Right atrium auricular region (tissue), 2 donors: ENCODE results near the gene PMPCA. TPM values are rescaled to one million over a fixed set of nuclear protein-coding genes. Genes with fewer than 3 reads are reported as not detected.

ENCODE experiments used
- DNase-seq: peaks from one replicate; pipeline ENCODE4 v3.0.0-alpha.2; 2019; ENCODE audit warnings: low spot score
- H3K27ac ChIP-seq, 2 donors: fragments of 200-600 bp; sonication (generic); 1 replicate in 1 of 2; 2 replicates in 1 of 2; pipeline ENCODE4 v1.5.1; 2016 to 2019
- H3K27me3 ChIP-seq, 2 donors: fragments of 200-600 bp; sonication (generic); one replicate each; pipeline versions ENCODE4 v1.5.1 to v1.6.0; 2017 to 2019
- H3K36me3 ChIP-seq: fragments of 200-600 bp; sonication (generic); one replicate; pipeline ENCODE4 v1.5.1; 2016
- H3K4me1 ChIP-seq, 2 donors: fragments of 200-600 bp; sonication (generic); one replicate each; pipeline versions ENCODE4 v1.5.1 to v1.6.0; 2017 to 2019
- H3K4me3 ChIP-seq, 2 donors: fragments of 200-600 bp; sonication (generic); 1 replicate in 1 of 2; 2 replicates in 1 of 2; pipeline ENCODE4 v1.5.1; 2017 to 2019; ENCODE audit warnings: mild to moderate bottlenecking in 1 of 2, moderate library complexity in 1 of 2
- H3K9me3 ChIP-seq, 2 donors: fragments of 200-600 bp; sonication (generic); one replicate each; pipeline ENCODE4 v1.5.1; 2019
- CTCF ChIP-seq, 2 donors: fragments of 200-600 bp; sonication (generic); IDR thresholded peaks; one replicate each; pipeline ENCODE4 v1.5.1; 2019; ENCODE audit warnings: antibody characterized with exemption in 2 of 2
- total RNA-seq, 2 donors: library from RNA; depleted of rRNA; stranded (reverse); fragments of >200 nt; gene quantifications; one replicate each; pipeline ENCODE4 v1.1.0, GENCODE V29; 2016

Gene PMPCA
- total RNA-seq, 2 donors from 2014 or later: 40.8 to 47.4 TPM

GRCh38 chr9:136443687-136444086 lies 33.2 kb downstream of the PMPCA start:
- H3K27me3 ChIP-seq: no peaks in the 10 kb centered on the region
- TF ChIP-seq CTCF (IDR thresholded peaks at IDR 0.05): no peak
- H3K36me3 ChIP-seq: peaks cover 79% of the 10 kb centered on the region
- no peaks in the 10 kb centered on the region for H3K9me3 ChIP-seq
- H3K4me3 ChIP-seq: no peak overlapping the region
- peaks cover 0 to 12% of the 10 kb centered on the region in 2 donors for H3K4me1 ChIP-seq
- DNase-seq: no peak
- no peak overlapping the region for H3K27ac ChIP-seq

- no peak for DNase-seq
These were observed 33.6 kb downstream of the PMPCA start for GRCh38 chr9:136444102-136444501.

GRCh38 chr9:136445799-136446198 lies 35.3 kb downstream of the PMPCA start:
- H3K4me3 ChIP-seq: no peak overlapping the region
- H3K9me3 ChIP-seq: no peaks in the 10 kb centered on the region
- DNase-seq: no peak
- no peak for TF ChIP-seq CTCF (IDR thresholded peaks at IDR 0.05)
- H3K27ac ChIP-seq: no peak overlapping the region
- H3K27me3 ChIP-seq: no peaks in the 10 kb centered on the region
- no peaks in the 10 kb centered on the region for H3K4me1 ChIP-seq
- peaks cover 98% of the 10 kb centered on the region for H3K36me3 ChIP-seq

More at GRCh38 chr9:136444102-136444501, 33.6 kb downstream of the PMPCA start:
- Histone ChIP-seq H3K9me3 (no peaks in the 10 kb centered on the region), H3K4me1 (peaks cover 0 to 9% of the 10 kb centered on the region in 2 donors), H3K36me3 (peaks cover 83% of the 10 kb centered on the region), H3K4me3 (no peak overlapping the region), H3K27ac (no peak overlapping the region), H3K27me3 (no peaks in the 10 kb centered on the region)
- no peak for TF ChIP-seq CTCF (IDR thresholded peaks at IDR 0.05)

- Histone ChIP-seq H3K27ac (no peak overlapping the region), H3K27me3 (no peaks in the 10 kb centered on the region), H3K4me3 (no peak overlapping the region), H3K36me3 (peaks cover 93% of the 10 kb centered on the region), H3K9me3 (no peaks in the 10 kb centered on the region), H3K4me1 (no peaks in the 10 kb centered on the region)
- no peak for DNase-seq
- TF ChIP-seq CTCF (IDR thresholded peaks at IDR 0.05): no peak
These were observed 36.8 kb downstream of the PMPCA start for GRCh38 chr9:136447173-136447778.

- no peak overlapping the region for H3K4me3 ChIP-seq
These were observed 38.2 kb downstream of the PMPCA start for GRCh38 chr9:136448655-136449054.

More at GRCh38 chr9:136448655-136449054, 38.2 kb downstream of the PMPCA start:
- no peaks in the 10 kb centered on the region for H3K9me3 ChIP-seq
- no peak overlapping the region for H3K27ac ChIP-seq
- no peak for DNase-seq
- no peak for TF ChIP-seq CTCF (IDR thresholded peaks at IDR 0.05)
- peaks cover 85% of the 10 kb centered on the region for H3K36me3 ChIP-seq
- no peaks in the 10 kb centered on the region for H3K4me1 ChIP-seq
- H3K27me3 ChIP-seq: no peaks in the 10 kb centered on the region
